ENCODE data around the gene WNT6. TPM values are rescaled to one million over a fixed set of nuclear protein-coding genes. Genes with fewer than 3 reads are reported as not detected.

WNT6 gene
- total RNA-seq, 1 donor from 2014 or later: not detected

GRCh38 chr2:218895759-218896500 is 36.3 kb downstream of the WNT6 start:
- Histone ChIP-seq H3K4me1 (ENCODE audit: control insufficient read depth in 3 of 3, insufficient read depth in 3 of 3, low read length in 3 of 3) (peaks cover 14 to 19% (median 14%) of the 10 kb centered on the region in 3 donors), H3K27ac (ENCODE audit: low read depth, low read length) (no peak overlapping the region), H3K4me3 (ENCODE audit: low read length in 3 of 3) (no peak overlapping the region), H3K36me3 (ENCODE audit: control insufficient read depth in 3 of 3, insufficient read depth in 3 of 3, low read length in 3 of 3) (no peaks in the 10 kb centered on the region), H3K9me3 (ENCODE audit: control insufficient read depth in 3 of 3, low read length in 3 of 3) (no peaks in the 10 kb centered on the region), H3K27me3 (ENCODE audit: control insufficient read depth in 3 of 3, insufficient read depth in 3 of 3, low read length in 3 of 3) (peaks cover 74 to 80% (median 74%) of the 10 kb centered on the region in 3 donors), H3K9ac (ENCODE audit: low read depth in 1 of 3, low read length in 3 of 3) (no peak overlapping the region)

DNA sequence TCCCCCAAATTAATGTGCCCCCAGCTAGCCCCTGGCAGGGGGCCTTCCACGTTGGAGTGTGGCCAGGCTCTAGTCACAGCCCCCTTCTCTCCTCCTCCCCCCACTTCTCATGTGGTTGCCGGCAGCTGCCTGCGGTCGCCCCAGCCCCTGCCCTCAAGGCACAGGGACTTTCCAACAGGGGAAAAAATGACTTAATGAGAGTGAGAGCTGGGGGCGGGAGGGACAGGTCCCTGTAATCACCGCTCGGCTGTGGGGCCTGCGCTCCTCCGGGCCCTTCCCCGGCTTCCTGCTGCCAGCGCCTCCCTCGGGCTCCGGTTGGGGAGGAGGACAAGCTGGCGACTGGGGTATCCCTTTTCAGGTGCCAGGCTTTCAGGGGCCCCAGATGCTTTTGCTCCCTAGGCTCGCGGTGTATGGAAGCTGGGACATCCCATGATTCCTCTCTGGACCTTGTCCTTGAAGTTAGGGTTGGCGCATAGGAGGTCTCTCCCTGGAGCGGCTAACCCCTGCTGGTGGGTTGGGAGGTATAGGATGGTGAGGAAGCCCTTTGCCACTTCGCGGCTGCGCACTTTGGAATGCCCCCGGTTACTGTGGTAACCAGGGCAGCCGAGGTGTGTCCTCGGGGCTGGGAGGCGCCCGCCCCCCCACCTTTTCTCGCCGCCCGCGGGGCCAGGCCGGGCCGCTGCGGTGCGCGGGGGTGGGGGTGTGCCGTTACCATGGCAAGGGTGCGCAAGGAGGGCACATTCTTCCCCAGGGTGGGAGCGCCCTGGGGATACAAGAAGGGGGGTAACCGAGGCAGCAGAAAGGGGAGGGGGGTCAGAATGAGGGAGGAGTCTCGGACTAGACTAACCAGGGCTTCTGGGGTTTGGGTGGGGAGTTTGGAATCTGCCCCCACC is 37.1 kb downstream of the WNT6 start:
- no peak overlapping the region for H3K9ac ChIP-seq (ENCODE audit: low read depth in 1 of 3, low read length in 3 of 3)
- no peak overlapping the region for H3K27ac ChIP-seq (ENCODE audit: low read depth, low read length)
- peaks cover 14 to 19% (median 14%) of the 10 kb centered on the region in 3 donors for H3K4me1 ChIP-seq (ENCODE audit: control insufficient read depth in 3 of 3, insufficient read depth in 3 of 3, low read length in 3 of 3)

GRCh38 chr2:218897394-218898108 is 37.9 kb downstream of the WNT6 start:
- H3K27me3 ChIP-seq (ENCODE audit: control insufficient read depth in 3 of 3, insufficient read depth in 3 of 3, low read length in 3 of 3): peaks cover 77 to 85% (median 80%) of the 10 kb centered on the region in 3 donors

More for the DNA sequence above, 37.1 kb downstream of the WNT6 start:
- Histone ChIP-seq H3K27me3 (ENCODE audit: control insufficient read depth in 3 of 3, insufficient read depth in 3 of 3, low read length in 3 of 3) (peaks cover 79 to 80% (median 79%) of the 10 kb centered on the region in 3 donors), H3K4me3 (ENCODE audit: low read length in 3 of 3) (no peak overlapping the region), H3K9me3 (ENCODE audit: control insufficient read depth in 3 of 3, low read length in 3 of 3) (no peaks in the 10 kb centered on the region), H3K36me3 (ENCODE audit: control insufficient read depth in 3 of 3, insufficient read depth in 3 of 3, low read length in 3 of 3) (no peaks in the 10 kb centered on the region)

DNA sequence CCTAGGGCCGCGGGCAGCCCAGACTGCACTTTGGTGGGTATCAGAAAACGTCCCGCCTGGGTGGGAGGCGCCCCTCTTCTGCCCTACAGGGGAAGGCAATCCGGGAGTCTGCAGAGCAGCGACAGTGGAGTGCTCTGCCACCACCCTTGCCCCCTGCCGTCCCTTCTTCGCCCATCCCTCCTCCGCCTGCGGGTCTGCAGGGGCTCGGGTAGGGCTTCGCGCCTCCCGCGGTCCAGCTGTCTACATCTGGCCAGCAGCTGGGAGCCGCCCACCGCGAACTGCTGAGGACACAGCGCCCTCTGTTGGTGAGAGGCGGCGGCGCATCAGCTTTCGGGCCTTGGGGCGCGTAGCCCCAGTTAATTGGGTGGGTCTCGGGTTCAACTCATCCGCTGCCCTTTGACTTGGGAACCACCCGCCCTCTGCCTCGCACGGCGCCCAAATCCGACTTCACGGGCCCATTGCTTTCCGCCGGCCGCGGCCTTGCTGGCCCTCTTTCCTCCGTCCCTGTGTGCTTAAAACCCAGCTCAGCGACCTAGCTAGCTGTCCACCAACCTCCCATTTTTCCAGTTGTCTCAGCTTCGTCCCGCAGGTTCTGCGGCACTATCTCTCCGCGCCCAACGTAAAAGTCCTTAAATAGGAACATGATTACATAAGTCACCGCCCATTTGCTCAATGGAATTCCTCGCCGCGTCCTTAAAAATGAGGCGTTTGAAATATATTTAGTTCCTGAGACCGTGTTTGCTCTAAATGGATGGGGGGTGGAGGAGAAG is 38.7 kb downstream of the WNT6 start:
- H3K27me3 ChIP-seq (ENCODE audit: control insufficient read depth in 3 of 3, insufficient read depth in 3 of 3, low read length in 3 of 3): peaks cover 70 to 84% (median 77%) of the 10 kb centered on the region in 3 donors
- H3K9ac ChIP-seq (ENCODE audit: low read depth in 1 of 3, low read length in 3 of 3): no peak overlapping the region
- H3K4me3 ChIP-seq (ENCODE audit: low read length in 3 of 3): peak overlapping the region in 2 of 3 donors; percentile 35 to 43
- H3K9me3 ChIP-seq (ENCODE audit: control insufficient read depth in 3 of 3, low read length in 3 of 3): no peaks in the 10 kb centered on the region
- H3K4me1 ChIP-seq (ENCODE audit: control insufficient read depth in 3 of 3, insufficient read depth in 3 of 3, low read length in 3 of 3): peaks cover 8 to 15% (median 8%) of the 10 kb centered on the region in 3 donors
- no peaks in the 10 kb centered on the region for H3K36me3 ChIP-seq (ENCODE audit: control insufficient read depth in 3 of 3, insufficient read depth in 3 of 3, low read length in 3 of 3)
- H3K27ac ChIP-seq (ENCODE audit: low read depth, low read length): no peak overlapping the region

More at GRCh38 chr2:218897394-218898108, 37.9 kb downstream of the WNT6 start:
- Histone ChIP-seq H3K9me3 (ENCODE audit: control insufficient read depth in 3 of 3, low read length in 3 of 3) (no peaks in the 10 kb centered on the region), H3K9ac (ENCODE audit: low read depth in 1 of 3, low read length in 3 of 3) (no peak overlapping the region), H3K36me3 (ENCODE audit: control insufficient read depth in 3 of 3, insufficient read depth in 3 of 3, low read length in 3 of 3) (no peaks in the 10 kb centered on the region), H3K27ac (ENCODE audit: low read depth, low read length) (no peak overlapping the region), H3K4me1 (ENCODE audit: control insufficient read depth in 3 of 3, insufficient read depth in 3 of 3, low read length in 3 of 3) (peaks cover 13 to 19% (median 14%) of the 10 kb centered on the region in 3 donors), H3K4me3 (ENCODE audit: low read length in 3 of 3) (no peak overlapping the region)

- Histone ChIP-seq H3K27ac (ENCODE audit: low read depth, low read length) (no peak overlapping the region), H3K9ac (ENCODE audit: low read depth in 1 of 3, low read length in 3 of 3) (no peak overlapping the region), H3K9me3 (ENCODE audit: control insufficient read depth in 3 of 3, low read length in 3 of 3) (no peaks in the 10 kb centered on the region), H3K36me3 (ENCODE audit: control insufficient read depth in 3 of 3, insufficient read depth in 3 of 3, low read length in 3 of 3) (no peaks in the 10 kb centered on the region), H3K4me3 (ENCODE audit: low read length in 3 of 3) (no peak overlapping the region), H3K4me1 (ENCODE audit: control insufficient read depth in 3 of 3, insufficient read depth in 3 of 3, low read length in 3 of 3) (peaks cover 6 to 14% (median 7%) of the 10 kb centered on the region in 3 donors), H3K27me3 (ENCODE audit: control insufficient read depth in 3 of 3, insufficient read depth in 3 of 3, low read length in 3 of 3) (peaks cover 62 to 78% (median 69%) of the 10 kb centered on the region in 3 donors)
Observed at GRCh38 chr2:218899147-218899546, 39.5 kb downstream of the WNT6 start.

DNA sequence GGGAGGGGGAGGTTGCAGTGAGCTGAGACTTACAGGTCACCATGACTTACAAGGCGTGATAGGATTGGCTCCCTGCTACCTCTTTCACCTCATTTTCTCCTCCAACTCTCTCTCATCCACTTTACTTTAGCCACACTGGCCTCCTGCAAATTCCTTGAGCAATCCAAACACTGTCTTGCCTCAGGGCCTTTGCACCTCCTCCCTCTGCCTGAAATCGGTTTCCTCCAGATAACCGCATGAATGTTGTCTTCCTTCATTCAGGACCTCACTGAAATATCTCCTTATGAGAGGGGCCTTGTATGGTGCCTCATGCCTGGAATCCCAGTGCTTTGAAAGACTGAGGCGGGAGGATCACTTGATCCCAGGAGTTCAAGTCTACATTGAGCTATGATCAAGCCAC is 42.8 kb downstream of the WNT6 start:
- no peak overlapping the region for H3K9ac ChIP-seq (ENCODE audit: low read depth in 1 of 3, low read length in 3 of 3)
- H3K27me3 ChIP-seq (ENCODE audit: control insufficient read depth in 3 of 3, insufficient read depth in 3 of 3, low read length in 3 of 3): peaks cover 34 to 53% (median 40%) of the 10 kb centered on the region in 3 donors
- peaks cover 6 to 12% (median 7%) of the 10 kb centered on the region in 3 donors for H3K4me1 ChIP-seq (ENCODE audit: control insufficient read depth in 3 of 3, insufficient read depth in 3 of 3, low read length in 3 of 3)
- no peaks in the 10 kb centered on the region for H3K36me3 ChIP-seq (ENCODE audit: control insufficient read depth in 3 of 3, insufficient read depth in 3 of 3, low read length in 3 of 3)
- H3K4me3 ChIP-seq (ENCODE audit: low read length in 3 of 3): no peak overlapping the region
- no peaks in the 10 kb centered on the region for H3K9me3 ChIP-seq (ENCODE audit: control insufficient read depth in 3 of 3, low read length in 3 of 3)
- no peak overlapping the region for H3K27ac ChIP-seq (ENCODE audit: low read depth, low read length)

DNA sequence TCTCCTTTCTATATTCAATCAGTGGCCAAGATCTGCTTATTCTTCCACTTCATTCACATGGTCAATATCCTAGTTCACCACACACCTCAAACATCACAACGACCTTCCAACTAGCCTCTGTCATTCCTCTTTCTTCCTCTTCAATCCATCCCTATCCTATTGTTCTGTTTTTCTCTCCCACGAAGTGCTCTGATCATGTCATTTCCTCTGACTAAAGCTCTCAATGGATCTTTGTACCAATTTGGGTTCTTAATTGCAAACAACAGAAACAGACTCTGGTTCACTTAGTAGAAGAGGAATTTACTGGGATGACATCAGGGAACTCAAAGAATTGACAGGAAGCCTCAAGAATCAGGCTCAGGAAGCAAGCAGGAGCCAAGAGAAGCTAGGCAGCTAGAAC is 44.6 kb downstream of the WNT6 start:
- H3K27ac ChIP-seq (ENCODE audit: low read depth, low read length): no peak overlapping the region
- peaks cover 18 to 36% (median 27%) of the 10 kb centered on the region in 3 donors for H3K27me3 ChIP-seq (ENCODE audit: control insufficient read depth in 3 of 3, insufficient read depth in 3 of 3, low read length in 3 of 3)
- H3K9ac ChIP-seq (ENCODE audit: low read depth in 1 of 3, low read length in 3 of 3): no peak overlapping the region
- H3K4me3 ChIP-seq (ENCODE audit: low read length in 3 of 3): no peak overlapping the region
- H3K36me3 ChIP-seq (ENCODE audit: control insufficient read depth in 3 of 3, insufficient read depth in 3 of 3, low read length in 3 of 3): no peaks in the 10 kb centered on the region
- H3K9me3 ChIP-seq (ENCODE audit: control insufficient read depth in 3 of 3, low read length in 3 of 3): no peaks in the 10 kb centered on the region
- H3K4me1 ChIP-seq (ENCODE audit: control insufficient read depth in 3 of 3, insufficient read depth in 3 of 3, low read length in 3 of 3): peaks cover 6 to 9% (median 6%) of the 10 kb centered on the region in 3 donors

GRCh38 chr2:218908721-218909619 is 49.4 kb downstream of the WNT6 start:
- Histone ChIP-seq H3K4me3 (ENCODE audit: low read length in 3 of 3) (peak overlapping the region; percentile 80 to 90 (median 84)), H3K27me3 (ENCODE audit: control insufficient read depth in 3 of 3, insufficient read depth in 3 of 3, low read length in 3 of 3) (peaks cover 5 to 7% (median 6%) of the 10 kb centered on the region in 3 donors), H3K4me1 (ENCODE audit: control insufficient read depth in 3 of 3, insufficient read depth in 3 of 3, low read length in 3 of 3) (peaks cover 11 to 14% (median 11%) of the 10 kb centered on the region in 3 donors), H3K9me3 (ENCODE audit: control insufficient read depth in 3 of 3, low read length in 3 of 3) (no peaks in the 10 kb centered on the region), H3K9ac (ENCODE audit: low read depth in 1 of 3, low read length in 3 of 3) (peak overlapping the region; percentile 67 to 75 (median 67)), H3K27ac (ENCODE audit: low read depth, low read length) (no peak overlapping the region), H3K36me3 (ENCODE audit: control insufficient read depth in 3 of 3, insufficient read depth in 3 of 3, low read length in 3 of 3) (no peaks in the 10 kb centered on the region)

All from skeletal muscle tissue (tissue), 4 donors.